Panc1 (cell line): Measurements from ENCODE around the gene PARM1. TPM values are rescaled to one million over a fixed set of nuclear protein-coding genes. Genes with fewer than 3 reads are reported as not detected.

Experiments used
- ATAC-seq: fragments of 200-7000 bp; cut with Tn5 transposase; 2 replicates; pipeline ENCODE4 v1.9.1; 2020; ENCODE audit warnings: mild to moderate bottlenecking, moderate library complexity
- BruUV-seq: library from RNA; stranded (reverse); fragments of 400-500 nt; replicated peaks from 2 replicates; lab custom pipeline; 2021; lab: Mats Ljungman, UMichigan
- CTCF ChIA-PET: fragments of 300-600 bp; sonication (Branson Sonifier 250); formaldehyde crosslinking; loops from one replicate; lab custom pipeline; 2022; ENCODE audit warnings: antibody characterized with exemption; lab: Charles Lee
- POLR2A ChIA-PET: fragments of 300-600 bp; sonication (Branson Sonifier 250); formaldehyde crosslinking; loops from one replicate; lab custom pipeline; 2022; ENCODE audit warnings: antibody characterized with exemption; lab: Charles Lee
- DNase-seq: peaks from one replicate; pipeline ENCODE4 v3.0.0-alpha.2; 2010; ENCODE audit warnings: low read depth, low spot score
- H3K27ac ChIP-seq: 2 replicates; pipeline ENCODE4 v1.5.1; 2011; ENCODE audit warnings: mild to moderate bottlenecking, low read length, inconsistent platforms
- H3K27me3 ChIP-seq: fragments of 200-500 bp; sonication (Bioruptor generic); 2 replicates; pipeline ENCODE4 v1.6.0; 2014; ENCODE audit warnings: low read length, inconsistent platforms; ENCODE audit not compliant: control insufficient read depth, insufficient read depth
- H3K36me3 ChIP-seq: fragments of 200-500 bp; sonication (Bioruptor generic); 2 replicates; pipeline ENCODE4 v1.5.1; 2014; ENCODE audit warnings: inconsistent platforms, mild to moderate bottlenecking, low read length, moderate library complexity; ENCODE audit not compliant: control insufficient read depth, insufficient read depth
- H3K4me1 ChIP-seq: 2 replicates; pipeline ENCODE4 v1.5.1; 2011; ENCODE audit warnings: inconsistent platforms, mild to moderate bottlenecking, low read length, moderate library complexity; ENCODE audit not compliant: control insufficient read depth, insufficient read depth
- H3K4me3 ChIP-seq, 2 experiments: 2 replicates each; pipeline ENCODE4 v1.5.1; 2011 to 2012; ENCODE audit warnings: low read depth in 2 of 2, low read length in 2 of 2, mild to moderate bottlenecking in 2 of 2, inconsistent platforms in 1 of 2, moderate library complexity in 1 of 2
- H3K9me3 ChIP-seq: fragments of 200-500 bp; sonication (Bioruptor generic); 2 replicates; pipeline ENCODE4 v1.5.1; 2014; ENCODE audit warnings: low read depth, mild to moderate bottlenecking, inconsistent platforms, low read length, moderate library complexity; ENCODE audit not compliant: control insufficient read depth, insufficient read depth
- POLR2AphosphoS5 ChIP-seq: IDR thresholded peaks from 2 replicates; pipeline ENCODE4 v1.6.1; 2012; ENCODE audit warnings: mild to moderate bottlenecking, low read depth, low read length, moderate library complexity
- SIN3A ChIP-seq: IDR thresholded peaks from 2 replicates; pipeline ENCODE4 v1.6.1; 2012; ENCODE audit warnings: low read depth, mild to moderate bottlenecking, low read length, moderate library complexity, borderline replicate concordance; ENCODE audit not compliant: insufficient read depth
- TCF7L2 ChIP-seq: IDR thresholded peaks from 2 replicates; pipeline ENCODE4 v1.6.1; 2011; ENCODE audit warnings: mild to moderate bottlenecking, low read depth, low read length, inconsistent platforms
- in situ Hi-C: cut with HindIII; loops from 2 replicates; pipeline ENCODE4 v1.10.0; 2016; ENCODE audit warnings: low sequenced_read_pairs, low pct_unique_long_range_greater_than_20kb
- intact Hi-C: fragments of 100-400 bp; cut with micrococcal nuclease; formaldehyde crosslinking; loops from one replicate; pipeline ENCODE4 v1.10.0; 2022; ENCODE audit not compliant: unreplicated experiment
- total RNA-seq: library from RNA; stranded (reverse); gene quantifications from one replicate; pipeline ENCODE4 v1.2.1, GENCODE V29; 2021; ENCODE audit not compliant: unreplicated experiment
- TF ChIP-seq, protein P1 (sequence below), 2 experiments: IDR thresholded peaks; 2 replicates each; pipeline ENCODE4 v1.6.1; 2011 to 2012; ENCODE audit warnings: low read depth in 2 of 2, control low read depth in 1 of 2, low read length in 1 of 2, mild to moderate bottlenecking in 1 of 2, moderate library complexity in 1 of 2; ENCODE audit not compliant: insufficient read depth in 1 of 2
- TF ChIP-seq, protein P2 (sequence below): fragments of 450-650 bp; IDR thresholded peaks from 2 replicates; pipeline ENCODE4 v1.5.1; 2017; ENCODE audit warnings: mild to moderate bottlenecking

Gene PARM1
- total RNA-seq, 1 experiment from 2014 or later, result 0.21 TPM

DNA sequence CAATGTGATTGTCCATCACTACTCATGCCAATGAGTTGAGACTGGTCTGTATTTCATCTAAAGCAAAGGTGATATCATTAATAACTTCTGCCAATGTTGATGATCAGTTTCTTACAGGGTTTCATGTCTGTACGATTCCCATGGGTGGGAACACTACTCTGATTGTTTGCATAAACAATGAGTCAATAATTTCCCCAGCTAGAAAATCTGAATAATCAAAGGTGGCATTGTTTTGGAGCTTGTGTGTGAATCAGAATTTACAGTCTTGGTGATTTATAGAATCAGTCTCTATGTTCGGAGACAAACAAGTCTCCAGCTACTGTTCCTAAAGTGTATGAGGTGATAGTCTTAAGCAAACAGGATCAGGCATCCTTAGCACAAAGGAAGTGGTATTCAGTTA, 35.5 kb upstream of the PARM1 start:
- no TSS peak for BruUV-seq
- ChIA-PET POLR2A (no interaction called here), CTCF (no interaction called here)
- no peaks in the 10 kb centered on the region for H3K27me3 ChIP-seq
- H3K9me3 ChIP-seq, result no peaks in the 10 kb centered on the region
- no peak overlapping the region for H3K4me3 ChIP-seq
- TF ChIP-seq TCF7L2, result no peak
- TF ChIP-seq, protein P1, sequence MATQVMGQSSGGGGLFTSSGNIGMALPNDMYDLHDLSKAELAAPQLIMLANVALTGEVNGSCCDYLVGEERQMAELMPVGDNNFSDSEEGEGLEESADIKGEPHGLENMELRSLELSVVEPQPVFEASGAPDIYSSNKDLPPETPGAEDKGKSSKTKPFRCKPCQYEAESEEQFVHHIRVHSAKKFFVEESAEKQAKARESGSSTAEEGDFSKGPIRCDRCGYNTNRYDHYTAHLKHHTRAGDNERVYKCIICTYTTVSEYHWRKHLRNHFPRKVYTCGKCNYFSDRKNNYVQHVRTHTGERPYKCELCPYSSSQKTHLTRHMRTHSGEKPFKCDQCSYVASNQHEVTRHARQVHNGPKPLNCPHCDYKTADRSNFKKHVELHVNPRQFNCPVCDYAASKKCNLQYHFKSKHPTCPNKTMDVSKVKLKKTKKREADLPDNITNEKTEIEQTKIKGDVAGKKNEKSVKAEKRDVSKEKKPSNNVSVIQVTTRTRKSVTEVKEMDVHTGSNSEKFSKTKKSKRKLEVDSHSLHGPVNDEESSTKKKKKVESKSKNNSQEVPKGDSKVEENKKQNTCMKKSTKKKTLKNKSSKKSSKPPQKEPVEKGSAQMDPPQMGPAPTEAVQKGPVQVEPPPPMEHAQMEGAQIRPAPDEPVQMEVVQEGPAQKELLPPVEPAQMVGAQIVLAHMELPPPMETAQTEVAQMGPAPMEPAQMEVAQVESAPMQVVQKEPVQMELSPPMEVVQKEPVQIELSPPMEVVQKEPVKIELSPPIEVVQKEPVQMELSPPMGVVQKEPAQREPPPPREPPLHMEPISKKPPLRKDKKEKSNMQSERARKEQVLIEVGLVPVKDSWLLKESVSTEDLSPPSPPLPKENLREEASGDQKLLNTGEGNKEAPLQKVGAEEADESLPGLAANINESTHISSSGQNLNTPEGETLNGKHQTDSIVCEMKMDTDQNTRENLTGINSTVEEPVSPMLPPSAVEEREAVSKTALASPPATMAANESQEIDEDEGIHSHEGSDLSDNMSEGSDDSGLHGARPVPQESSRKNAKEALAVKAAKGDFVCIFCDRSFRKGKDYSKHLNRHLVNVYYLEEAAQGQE (IDR thresholded peaks at IDR 0.05; ENCODE audit: insufficient read depth in 1 of 2, low read depth in 2 of 2, low read length in 1 of 2), result no peak
- TF ChIP-seq, protein P2, sequence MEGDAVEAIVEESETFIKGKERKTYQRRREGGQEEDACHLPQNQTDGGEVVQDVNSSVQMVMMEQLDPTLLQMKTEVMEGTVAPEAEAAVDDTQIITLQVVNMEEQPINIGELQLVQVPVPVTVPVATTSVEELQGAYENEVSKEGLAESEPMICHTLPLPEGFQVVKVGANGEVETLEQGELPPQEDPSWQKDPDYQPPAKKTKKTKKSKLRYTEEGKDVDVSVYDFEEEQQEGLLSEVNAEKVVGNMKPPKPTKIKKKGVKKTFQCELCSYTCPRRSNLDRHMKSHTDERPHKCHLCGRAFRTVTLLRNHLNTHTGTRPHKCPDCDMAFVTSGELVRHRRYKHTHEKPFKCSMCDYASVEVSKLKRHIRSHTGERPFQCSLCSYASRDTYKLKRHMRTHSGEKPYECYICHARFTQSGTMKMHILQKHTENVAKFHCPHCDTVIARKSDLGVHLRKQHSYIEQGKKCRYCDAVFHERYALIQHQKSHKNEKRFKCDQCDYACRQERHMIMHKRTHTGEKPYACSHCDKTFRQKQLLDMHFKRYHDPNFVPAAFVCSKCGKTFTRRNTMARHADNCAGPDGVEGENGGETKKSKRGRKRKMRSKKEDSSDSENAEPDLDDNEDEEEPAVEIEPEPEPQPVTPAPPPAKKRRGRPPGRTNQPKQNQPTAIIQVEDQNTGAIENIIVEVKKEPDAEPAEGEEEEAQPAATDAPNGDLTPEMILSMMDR, result no peak
- no peak for TF ChIP-seq SIN3A
- no peak for TF ChIP-seq POLR2AphosphoS5
- in situ Hi-C loops (no loop called here), intact Hi-C loops (no loop called here)
- DNase-seq, result no peak
- H3K27ac ChIP-seq, result no peak overlapping the region
- H3K36me3 ChIP-seq, result no peaks in the 10 kb centered on the region
- ATAC-seq, result no peak
- H3K4me1 ChIP-seq, result no peaks in the 10 kb centered on the region

DNA sequence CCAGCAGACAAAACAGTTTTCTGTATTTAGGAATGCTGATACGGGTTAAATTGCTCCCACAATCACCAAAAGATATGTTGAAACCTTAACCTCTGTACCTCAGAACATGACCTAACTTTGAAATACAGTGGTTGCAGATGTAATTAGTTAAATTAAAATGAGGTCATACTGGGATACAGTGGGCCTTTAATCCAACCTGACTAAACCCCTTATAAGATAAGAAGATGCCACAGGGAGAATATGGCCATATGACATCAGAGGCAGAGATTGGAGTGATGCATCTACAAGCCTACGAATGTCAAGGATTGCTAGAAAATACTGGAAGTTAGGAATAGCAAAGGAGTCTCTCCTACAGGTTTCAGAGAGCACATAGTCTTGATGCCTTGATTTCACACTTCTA, 32.1 kb upstream of the PARM1 start:
- intact Hi-C loops (no loop called here), in situ Hi-C loops (no loop called here)
- ChIA-PET CTCF (no interaction called here), POLR2A (no interaction called here)
- H3K4me3 ChIP-seq, result no peak overlapping the region
- no peaks in the 10 kb centered on the region for H3K36me3 ChIP-seq
- ATAC-seq, result no peak
- TF ChIP-seq, protein P1 (IDR thresholded peaks at IDR 0.05; ENCODE audit: insufficient read depth in 1 of 2, low read depth in 2 of 2, low read length in 1 of 2), result no peak
- TF ChIP-seq TCF7L2 (no peak), SIN3A (no peak), POLR2AphosphoS5 (no peak)
- TF ChIP-seq, protein P2, result no peak
- no peaks in the 10 kb centered on the region for H3K27me3 ChIP-seq
- no TSS peak for BruUV-seq
- no peak overlapping the region for H3K27ac ChIP-seq
- no peaks in the 10 kb centered on the region for H3K9me3 ChIP-seq
- no peaks in the 10 kb centered on the region for H3K4me1 ChIP-seq
- DNase-seq, result no peak
